ENCODE results near the gene C1QL1.

GRCh38 chr17:44927696-44928095, 40.4 kb downstream of the C1QL1 start:
- TF ChIP-seq YY1 (IDR thresholded peaks at IDR 0.05; ENCODE audit: extremely low read depth, insufficient replicate concordance, low read depth, low read length) = no peak
- no peak for TF ChIP-seq ZNF274 (IDR thresholded peaks at IDR 0.05; ENCODE audit: low read depth, low read length)
- no peak for TF ChIP-seq JUND (IDR thresholded peaks at IDR 0.05)
- no peak for TF ChIP-seq SIN3A (IDR thresholded peaks at IDR 0.05; ENCODE audit: low read depth)
- no peak for TF ChIP-seq CTCF (IDR thresholded peaks at IDR 0.05 in 2 of 3, conservative IDR thresholded peaks at IDR 0.05 in 1 of 3; ENCODE audit: borderline replicate concordance in 1 of 3, insufficient read depth in 1 of 3, low read depth in 2 of 3, low read length in 2 of 3)
- no peak for TF ChIP-seq SP1 (IDR thresholded peaks at IDR 0.05; ENCODE audit: low read depth)
- TF ChIP-seq EZH2 (IDR thresholded peaks at IDR 0.05) = no peak
- no peak for TF ChIP-seq POLR2AphosphoS5 (IDR thresholded peaks at IDR 0.05; ENCODE audit: low read depth, low read length)
- TF ChIP-seq RAD21 (IDR thresholded peaks at IDR 0.05; ENCODE audit: low read depth) = no peak
- TF ChIP-seq MAX (IDR thresholded peaks at IDR 0.05) = no peak
- TF ChIP-seq POLR2A (IDR thresholded peaks at IDR 0.05; ENCODE audit: borderline replicate concordance, extremely low read depth, insufficient read depth, insufficient read length) = no peak
